HG03354 (cell line): ENCODE measurements around the gene ISCA1.
"Not testable (repeated sequence)": the region's sequence is repeated elsewhere in the genome, so short reads cannot be mapped to it uniquely, and the experiment has no call there.

Experiments
- ATAC-seq: cut with Tn5 transposase; IDR thresholded peaks from one replicate; pipeline ENCODE4 v1.9.1; 2021; ENCODE audit warnings: mild to moderate bottlenecking; ENCODE audit not compliant: unreplicated experiment, poor library complexity, severe bottlenecking

The ISCA1 gene

GRCh38 chr9:86282077-86282978 lies at the start of gene ISCA1:
Gene ISCA1, minus strand, starts transcription at chr9:86282538. Its CDS starts 80 bp downstream, at chr9:86282458.
- peak; percentile 81 for ATAC-seq

GRCh38 chr9:86330186-86330585 lies 47.8 kb upstream of the ISCA1 start:
- ATAC-seq, result no peak

- ATAC-seq, result no peak
Observed at GRCh38 chr9:86329649-86330048, 47.3 kb upstream of the ISCA1 start.

- ATAC-seq, result no peak
Observed at GRCh38 chr9:86328156-86328555, 45.8 kb upstream of the ISCA1 start.

- no peak for ATAC-seq
Observed at GRCh38 chr9:86326536-86326935, 44.2 kb upstream of the ISCA1 start.

- no peak for ATAC-seq
Observed at GRCh38 chr9:86324901-86325300, 42.6 kb upstream of the ISCA1 start.

- ATAC-seq, result no peak
Observed at GRCh38 chr9:86324308-86324707, 42.0 kb upstream of the ISCA1 start.

GRCh38 chr9:86322973-86323644 lies 40.8 kb upstream of the ISCA1 start:
- no peak for ATAC-seq

- no peak for ATAC-seq
Observed at GRCh38 chr9:86321373-86321772, 39.0 kb upstream of the ISCA1 start.

- ATAC-seq, result no peak
Observed at GRCh38 chr9:86318187-86318586, 35.8 kb upstream of the ISCA1 start.

- no peak for ATAC-seq
Observed at GRCh38 chr9:86315078-86315477, 32.7 kb upstream of the ISCA1 start.

GRCh38 chr9:86312959-86313358 lies 30.6 kb upstream of the ISCA1 start:
- not testable (repeated sequence) for ATAC-seq

- no peak for ATAC-seq
Observed at GRCh38 chr9:86308687-86309086, 26.3 kb upstream of the ISCA1 start.

- no peak for ATAC-seq
Observed at GRCh38 chr9:86304236-86304730, 21.9 kb upstream of the ISCA1 start.

GRCh38 chr9:86303316-86303975 lies 21.1 kb upstream of the ISCA1 start:
- no peak for ATAC-seq

- no peak for ATAC-seq
Observed at GRCh38 chr9:86301686-86302085, 19.3 kb upstream of the ISCA1 start.

GRCh38 chr9:86300701-86301100 lies 18.4 kb upstream of the ISCA1 start:
- ATAC-seq, result no peak

GRCh38 chr9:86298873-86299272 lies 16.5 kb upstream of the ISCA1 start:
- ATAC-seq, result no peak

- ATAC-seq, result not testable (repeated sequence)
Observed at GRCh38 chr9:86290341-86290740, 8.0 kb upstream of the ISCA1 start.

GRCh38 chr9:86288499-86289198 lies 6.3 kb upstream of the ISCA1 start:
- no peak for ATAC-seq
